ENCODE results near the gene FAM222A. TPM values are rescaled to one million over a fixed set of nuclear protein-coding genes. Genes with fewer than 3 reads are reported as not detected.

The FAM222A gene
- total RNA-seq, 1 experiment from 2014 or later, result 12.8 TPM

GRCh38 chr12:109737631-109738030, 24.0 kb downstream of the FAM222A start:
- H3K27me3 ChIP-seq (ENCODE audit: control insufficient read depth, insufficient read depth, low read length), result no peaks in the 10 kb centered on the region
- in situ Hi-C loops (cut with HindIII; ENCODE audit: low pct_unique_long_range_greater_than_20kb, low sequenced_read_pairs), result no loop called here
- no peaks in the 10 kb centered on the region for H3K9me3 ChIP-seq (ENCODE audit: control insufficient read depth, insufficient read depth, low read depth, low read length)
- H3K27ac ChIP-seq (ENCODE audit: low read length), result no peak overlapping the region
- H3K4me1 ChIP-seq (ENCODE audit: control insufficient read depth, insufficient read depth, low read length), result no peaks in the 10 kb centered on the region
- DNase-seq (ENCODE audit: low read depth, low spot score), result no peak
- BruUV-seq (replicated peaks), result no TSS peak
- ATAC-seq, result no peak
- intact Hi-C loops (cut with micrococcal nuclease; ENCODE audit: unreplicated experiment), result no loop called here
- H3K4me3 ChIP-seq (ENCODE audit: low read depth in 2 of 2, low read length in 2 of 2), result no peak overlapping the region
- H3K36me3 ChIP-seq (ENCODE audit: control insufficient read depth, insufficient read depth, low read length), result no peaks in the 10 kb centered on the region
- ChIA-PET POLR2A (no interaction called here), CTCF (no interaction called here)
- no peak for TF ChIP-seq TCF7L2 (IDR thresholded peaks at IDR 0.05; ENCODE audit: low read depth, low read length)
- no peak for TF ChIP-seq CTCF (IDR thresholded peaks at IDR 0.05)
- no peak for TF ChIP-seq SIN3A (IDR thresholded peaks at IDR 0.05; ENCODE audit: borderline replicate concordance, insufficient read depth, low read depth, low read length)
- TF ChIP-seq REST (IDR thresholded peaks at IDR 0.05; ENCODE audit: insufficient read depth in 1 of 2, low read depth in 2 of 2, low read length in 1 of 2), result no peak
- no peak for TF ChIP-seq POLR2AphosphoS5 (IDR thresholded peaks at IDR 0.05; ENCODE audit: low read depth, low read length)

GRCh38 chr12:109738209-109738608, 24.6 kb downstream of the FAM222A start:
- no peak for ATAC-seq
- TF ChIP-seq REST (IDR thresholded peaks at IDR 0.05; ENCODE audit: insufficient read depth in 1 of 2, low read depth in 2 of 2, low read length in 1 of 2), result no peak
- no peak for TF ChIP-seq POLR2AphosphoS5 (IDR thresholded peaks at IDR 0.05; ENCODE audit: low read depth, low read length)
- no peak for TF ChIP-seq SIN3A (IDR thresholded peaks at IDR 0.05; ENCODE audit: borderline replicate concordance, insufficient read depth, low read depth, low read length)
- no peak for TF ChIP-seq CTCF (IDR thresholded peaks at IDR 0.05)
- TF ChIP-seq TCF7L2 (IDR thresholded peaks at IDR 0.05; ENCODE audit: low read depth, low read length), result no peak
- H3K27me3 ChIP-seq (ENCODE audit: control insufficient read depth, insufficient read depth, low read length), result no peaks in the 10 kb centered on the region
- no peak overlapping the region for H3K27ac ChIP-seq (ENCODE audit: low read length)
- ChIA-PET CTCF (no interaction called here), POLR2A (no interaction called here)
- H3K9me3 ChIP-seq (ENCODE audit: control insufficient read depth, insufficient read depth, low read depth, low read length), result no peaks in the 10 kb centered on the region
- BruUV-seq (replicated peaks), result no TSS peak
- no peaks in the 10 kb centered on the region for H3K36me3 ChIP-seq (ENCODE audit: control insufficient read depth, insufficient read depth, low read length)
- intact Hi-C loops (cut with micrococcal nuclease; ENCODE audit: unreplicated experiment), result no loop called here
- in situ Hi-C loops (cut with HindIII; ENCODE audit: low pct_unique_long_range_greater_than_20kb, low sequenced_read_pairs), result no loop called here
- H3K4me3 ChIP-seq (ENCODE audit: low read depth in 2 of 2, low read length in 2 of 2), result no peak overlapping the region
- no peak for DNase-seq (ENCODE audit: low read depth, low spot score)
- H3K4me1 ChIP-seq (ENCODE audit: control insufficient read depth, insufficient read depth, low read length), result no peaks in the 10 kb centered on the region
